Ectodermal cell (in vitro differentiated cells): ENCODE data around the gene IQSEC1.

ENCODE experiments used
- H3K27ac ChIP-seq: 2 replicates; pipeline ENCODE4 v1.7.0; 2013; ENCODE audit warnings: mild to moderate bottlenecking, low read depth, low read length; ENCODE audit not compliant: insufficient read depth, poor library complexity, severe bottlenecking
- H3K27me3 ChIP-seq: 2 replicates; pipeline ENCODE4 v1.7.0; 2013; ENCODE audit warnings: mild to moderate bottlenecking, low read length; ENCODE audit not compliant: insufficient read depth, control insufficient read depth, poor library complexity, severe bottlenecking
- H3K36me3 ChIP-seq: one replicate; pipeline ENCODE4 v1.7.0; 2013; ENCODE audit warnings: low read length; ENCODE audit not compliant: control insufficient read depth, insufficient read depth
- H3K4me1 ChIP-seq: one replicate; pipeline ENCODE4 v1.7.0; 2013; ENCODE audit warnings: low read length; ENCODE audit not compliant: control insufficient read depth, insufficient read depth
- H3K4me3 ChIP-seq: 2 replicates; pipeline ENCODE4 v1.7.0; 2013; ENCODE audit warnings: low read depth, low read length, control low read depth; ENCODE audit not compliant: insufficient read depth
- H3K9me3 ChIP-seq: 2 replicates; pipeline ENCODE4 v1.7.0; 2013; ENCODE audit warnings: mild to moderate bottlenecking, low read length, moderate library complexity; ENCODE audit not compliant: control insufficient read depth
- WGBS, 2 experiments: methylation state at CpG; one replicate each; pipeline ENCODE4 v1.1.7; 2013; ENCODE audit warnings: missing lambda C conversion rate in 2 of 2; 5-methylcytosine and 5-hydroxymethylcytosine counted together

Gene IQSEC1

GRCh38 chr3:13030684-13031083, 42.5 kb downstream of the IQSEC1 start:
- H3K27me3 ChIP-seq: no peaks in the 10 kb centered on the region
- no peaks in the 10 kb centered on the region for H3K9me3 ChIP-seq
- H3K36me3 ChIP-seq: no peaks in the 10 kb centered on the region
- H3K27ac ChIP-seq: no peak overlapping the region
- H3K4me3 ChIP-seq: no peak overlapping the region
- 95% methylated on average over 9 of the region's 9 CpGs for WGBS, 2 experiments
- H3K4me1 ChIP-seq: peaks cover 4% of the 10 kb centered on the region

GRCh38 chr3:13028010-13028821, 45.0 kb downstream of the IQSEC1 start:
- WGBS, 2 experiments: 93% methylated on average over 11 of the region's 11 CpGs
- Histone ChIP-seq H3K36me3 (no peaks in the 10 kb centered on the region), H3K4me3 (no peak overlapping the region), H3K9me3 (no peaks in the 10 kb centered on the region), H3K27ac (no peak overlapping the region), H3K27me3 (no peaks in the 10 kb centered on the region), H3K4me1 (peaks cover 6% of the 10 kb centered on the region)

GRCh38 chr3:13027154-13027553, 46.1 kb downstream of the IQSEC1 start:
- H3K27ac ChIP-seq: no peak overlapping the region
- H3K27me3 ChIP-seq: no peaks in the 10 kb centered on the region
- H3K4me3 ChIP-seq: no peak overlapping the region
- WGBS, 2 experiments: 86 to 87% methylated on average over 7 of the region's 7 CpGs
- H3K9me3 ChIP-seq: no peaks in the 10 kb centered on the region
- H3K4me1 ChIP-seq: peaks cover 15% of the 10 kb centered on the region
- H3K36me3 ChIP-seq: no peaks in the 10 kb centered on the region

- Histone ChIP-seq H3K4me3 (no peak overlapping the region), H3K4me1 (peaks cover 22% of the 10 kb centered on the region), H3K9me3 (no peaks in the 10 kb centered on the region), H3K27me3 (no peaks in the 10 kb centered on the region), H3K36me3 (no peaks in the 10 kb centered on the region), H3K27ac (no peak overlapping the region)
- 95% methylated on average over 3 of the region's 3 CpGs for WGBS, 2 experiments
Measured at GRCh38 chr3:13026534-13026933, 46.7 kb downstream of the IQSEC1 start.

- 85 to 90% methylated on average over 10 of the region's 10 CpGs for WGBS, 2 experiments
- Histone ChIP-seq H3K27ac (no peak overlapping the region), H3K27me3 (no peaks in the 10 kb centered on the region), H3K4me3 (no peak overlapping the region), H3K4me1 (peaks cover 27% of the 10 kb centered on the region), H3K9me3 (no peaks in the 10 kb centered on the region), H3K36me3 (no peaks in the 10 kb centered on the region)
Measured at GRCh38 chr3:13025778-13026518, 47.3 kb downstream of the IQSEC1 start.

GRCh38 chr3:13025090-13025489, 48.1 kb downstream of the IQSEC1 start:
- H3K4me3 ChIP-seq: no peak overlapping the region
- peaks cover 31% of the 10 kb centered on the region for H3K4me1 ChIP-seq
- no peak overlapping the region for H3K27ac ChIP-seq
- no peaks in the 10 kb centered on the region for H3K36me3 ChIP-seq
- no peaks in the 10 kb centered on the region for H3K27me3 ChIP-seq
- no peaks in the 10 kb centered on the region for H3K9me3 ChIP-seq
- WGBS, 2 experiments: 87 to 88% methylated on average over 8 of the region's 8 CpGs

GRCh38 chr3:13024765-13025065, 48.5 kb downstream of the IQSEC1 start:
- H3K4me3 ChIP-seq: no peak overlapping the region
- WGBS, 2 experiments: 94% methylated on average over 2 of the region's 2 CpGs
- peaks cover 35% of the 10 kb centered on the region for H3K4me1 ChIP-seq
- no peaks in the 10 kb centered on the region for H3K9me3 ChIP-seq
- no peaks in the 10 kb centered on the region for H3K36me3 ChIP-seq
- no peaks in the 10 kb centered on the region for H3K27me3 ChIP-seq
- H3K27ac ChIP-seq: no peak overlapping the region

- H3K9me3 ChIP-seq: no peaks in the 10 kb centered on the region
- no peak overlapping the region for H3K4me3 ChIP-seq
- H3K4me1 ChIP-seq: peaks cover 39% of the 10 kb centered on the region
- no peaks in the 10 kb centered on the region for H3K36me3 ChIP-seq
- 92 to 93% methylated on average over 6 of the region's 6 CpGs for WGBS, 2 experiments
- no peak overlapping the region for H3K27ac ChIP-seq
- no peaks in the 10 kb centered on the region for H3K27me3 ChIP-seq
Measured at GRCh38 chr3:13023971-13024764, 49.1 kb downstream of the IQSEC1 start.

- no peaks in the 10 kb centered on the region for H3K9me3 ChIP-seq
- no peaks in the 10 kb centered on the region for H3K36me3 ChIP-seq
- no peak overlapping the region for H3K27ac ChIP-seq
- H3K27me3 ChIP-seq: no peaks in the 10 kb centered on the region
- no peak overlapping the region for H3K4me3 ChIP-seq
- 88 to 92% methylated on average over 5 of the region's 5 CpGs for WGBS, 2 experiments
- H3K4me1 ChIP-seq: peaks cover 44% of the 10 kb centered on the region
Measured at GRCh38 chr3:13023235-13023970, 49.8 kb downstream of the IQSEC1 start.
